GM10248 (cell line): ENCODE results near the gene SHC2.
"Not testable (repeated sequence)": the region's sequence is repeated elsewhere in the genome, so short reads cannot be mapped to it uniquely, and the experiment has no call there.

Source experiments
- CTCF ChIA-PET: fragments of 300-600 bp; sonication (Branson Sonifier 250); formaldehyde crosslinking; extraction: SDS; loops from one replicate; lab custom pipeline; 2021; ENCODE audit warnings: antibody characterized with exemption; lab: Yijun Ruan, JAX
- POLR2A ChIA-PET: fragments of 350-650 bp; sonication (Branson Sonifier 250); formaldehyde crosslinking; extraction: SDS; loops from one replicate; lab custom pipeline; 2020; ENCODE audit warnings: antibody characterized with exemption; lab: Yijun Ruan, JAX
- DNase-seq: peaks from one replicate; pipeline ENCODE4 v3.0.0; 2012; ENCODE audit errors: extremely low spot score
- CTCF ChIP-seq: IDR thresholded peaks from 2 replicates; pipeline ENCODE4 v1.5.1; 2012; ENCODE audit warnings: mild to moderate bottlenecking, low read depth; ENCODE audit errors: extremely low read depth, missing control alignments, control extremely low read depth

The SHC2 gene

GRCh38 chr19:397941-398706 is 62.7 kb downstream of the SHC2 start:
- no peak for DNase-seq
- TF ChIP-seq CTCF = no peak
- CTCF ChIA-PET = no interaction called here
- POLR2A ChIA-PET = no interaction called here

- DNase-seq = no peak
- TF ChIP-seq CTCF = no peak
- CTCF ChIA-PET = no interaction called here
- POLR2A ChIA-PET = no interaction called here
These were observed 63.5 kb downstream of the SHC2 start for GRCh38 chr19:397321-397720.

GRCh38 chr19:395467-395866 is 65.4 kb downstream of the SHC2 start:
- no peak for DNase-seq
- no peak for TF ChIP-seq CTCF
- ChIA-PET CTCF (no interaction called here), POLR2A (no interaction called here)

- CTCF ChIA-PET, DNase-seq, POLR2A ChIA-PET: not testable (repeated sequence)
These were observed 66.0 kb downstream of the SHC2 start for GRCh38 chr19:394857-395256.

GRCh38 chr19:393560-393959 is 67.3 kb downstream of the SHC2 start:
- POLR2A ChIA-PET = not testable (repeated sequence)

GRCh38 chr19:392375-392970 is 68.4 kb downstream of the SHC2 start:
- CTCF ChIA-PET = no interaction called here
- POLR2A ChIA-PET = no interaction called here
- TF ChIP-seq CTCF = no peak
- no peak for DNase-seq

More at GRCh38 chr19:393560-393959, 67.3 kb downstream of the SHC2 start:
- CTCF ChIA-PET, DNase-seq: not testable (repeated sequence)

GRCh38 chr19:391726-392374 is 69.0 kb downstream of the SHC2 start:
- POLR2A ChIA-PET = no interaction called here
- CTCF ChIA-PET = no interaction called here
- TF ChIP-seq CTCF = no peak
- DNase-seq = no peak
